ENCODE results near the gene OR2B2.

Gene OR2B2

GRCh38 chr6:27893059-27893835, 18.9 kb downstream of the OR2B2 start:
- DNase-seq = peak; percentile 75 to 82

GRCh38 chr6:27892649-27893058, 19.5 kb downstream of the OR2B2 start:
- DNase-seq = no peak

GRCh38 chr6:27891320-27891875, 20.8 kb downstream of the OR2B2 start:
- DNase-seq = no peak

GRCh38 chr6:27890445-27891319, 21.5 kb downstream of the OR2B2 start:
- DNase-seq = peak; percentile 57 to 62

- DNase-seq = no peak
These were observed 22.4 kb downstream of the OR2B2 start for GRCh38 chr6:27889628-27890444.

GRCh38 chr6:27889275-27889627, 22.9 kb downstream of the OR2B2 start:
- no peak for DNase-seq

GRCh38 chr6:27888566-27888965, 23.6 kb downstream of the OR2B2 start:
- DNase-seq = no peak

- DNase-seq = no peak
These were observed 26.1 kb downstream of the OR2B2 start for GRCh38 chr6:27886073-27886472.

- no peak for DNase-seq
These were observed 29.1 kb downstream of the OR2B2 start for GRCh38 chr6:27883136-27883535.

- DNase-seq = no peak
These were observed 29.6 kb downstream of the OR2B2 start for GRCh38 chr6:27882624-27883023.

- DNase-seq = no peak
These were observed 32.4 kb downstream of the OR2B2 start for GRCh38 chr6:27879837-27880236.

GRCh38 chr6:27874016-27874415, 38.2 kb downstream of the OR2B2 start:
- no peak for DNase-seq

- peak; percentile 62 to 64 for DNase-seq
These were observed 38.9 kb downstream of the OR2B2 start for GRCh38 chr6:27873021-27873940.

GRCh38 chr6:27872642-27873020, 39.6 kb downstream of the OR2B2 start:
- DNase-seq = no peak

- peak; percentile 85 to 87 for DNase-seq
These were observed 40.1 kb downstream of the OR2B2 start for GRCh38 chr6:27871924-27872638.

- DNase-seq = no peak
These were observed 41.8 kb downstream of the OR2B2 start for GRCh38 chr6:27870291-27870870.

GRCh38 chr6:27868311-27868710, 43.9 kb downstream of the OR2B2 start:
- no peak for DNase-seq

- DNase-seq = no peak
These were observed 44.3 kb downstream of the OR2B2 start for GRCh38 chr6:27867945-27868300.

- peak; percentile 53 to 55 for DNase-seq
These were observed 44.9 kb downstream of the OR2B2 start for GRCh38 chr6:27867051-27867944.
